B cell (primary cell): ENCODE data around the gene NAGLU. TPM values are rescaled to one million over a fixed set of nuclear protein-coding genes. Genes with fewer than 3 reads are reported as not detected.
A peak's percentile ranks its signal among the peaks of the same experiment; 100 is the strongest.

Source experiments
- ATAC-seq: fragments of 200-7000 bp; cut with Tn5 transposase; one replicate; pipeline ENCODE4 v1.10.0; 2021; ENCODE audit warnings: low read depth, mild to moderate bottlenecking, moderate number of reproducible peaks, moderate library complexity
- CTCF ChIA-PET: fragments of 350-600 bp; sonication (Branson Sonifier 250); formaldehyde crosslinking; loops from one replicate; lab custom pipeline; 2021; ENCODE audit warnings: antibody characterized with exemption, inconsistent platforms; lab: Charles Lee
- POLR2A ChIA-PET: fragments of 350-600 bp; sonication (Branson Sonifier 250); formaldehyde crosslinking; loops from one replicate; lab custom pipeline; 2021; ENCODE audit warnings: antibody characterized with exemption; lab: Charles Lee
- DNase-seq: peaks from one replicate; pipeline ENCODE4 v3.0.0; 2013
- H2AFZ ChIP-seq: 2 replicates; pipeline ENCODE4 v1.6.1; 2012; ENCODE audit warnings: mild to moderate bottlenecking, low read depth, low read length; ENCODE audit not compliant: insufficient read depth, poor library complexity, severe bottlenecking
- H3K27ac ChIP-seq, 2 donors: 1 replicate in 1 of 2; 2 replicates in 1 of 2; pipeline ENCODE4 v1.5.1; 2012 to 2013; ENCODE audit warnings: low read length in 2 of 2, mild to moderate bottlenecking in 2 of 2, moderate library complexity in 1 of 2
- H3K27me3 ChIP-seq, 4 experiments: fragments of 200-600 bp in 1 of 4; sonication (generic) in 1 of 4; replicated peaks in 1 of 4; 1 replicate in 2 of 4; 2 replicates in 2 of 4; pipeline versions ENCODE4 v1.6.1 to v1.7.0; 2013 to 2016; ENCODE audit warnings: low read length in 3 of 4, mild to moderate bottlenecking in 2 of 4, mixed read lengths in 1 of 4, moderate library complexity in 1 of 4; ENCODE audit not compliant: insufficient read depth in 4 of 4, control insufficient read depth in 3 of 4; ENCODE audit errors: control extremely low read depth in 1 of 4
- H3K36me3 ChIP-seq, 2 experiments: replicated peaks in 1 of 2; 1 replicate in 1 of 2; 2 replicates in 1 of 2; pipeline versions ENCODE4 v1.6.1 to v1.7.1; 2013; ENCODE audit warnings: low read length in 1 of 2; ENCODE audit not compliant: insufficient read depth in 2 of 2, control insufficient read depth in 1 of 2; ENCODE audit errors: control extremely low read depth in 1 of 2, extremely low read depth in 1 of 2
- H3K4me1 ChIP-seq, 2 donors: fragments of 200-600 bp in 1 of 2; sonication (generic) in 1 of 2; 1 replicate in 1 of 2; 2 replicates in 1 of 2; pipeline versions ENCODE4 v1.5.1 to v1.6.1; 2013 to 2017; ENCODE audit warnings: low read length in 2 of 2; ENCODE audit not compliant: control insufficient read depth in 2 of 2, insufficient read depth in 2 of 2
- H3K4me2 ChIP-seq: replicated peaks from 2 replicates; pipeline ENCODE3; 2012; ENCODE audit warnings: mild to moderate bottlenecking, low read depth, low read length; ENCODE audit not compliant: poor library complexity, severe bottlenecking
- H3K4me3 ChIP-seq, 5 experiments: fragments of 200-600 bp in 1 of 5; sonication (generic) in 1 of 5; 1 replicate in 3 of 5; 2 replicates in 2 of 5; pipeline versions ENCODE4 v1.5.1 to v1.7.0; 2011 to 2016; ENCODE audit warnings: low read length in 4 of 5, mild to moderate bottlenecking in 4 of 5, low read depth in 2 of 5, control low read depth in 1 of 5, moderate library complexity in 1 of 5; ENCODE audit not compliant: insufficient read depth in 1 of 5; ENCODE audit errors: control extremely low read depth in 1 of 5, extremely low read depth in 1 of 5
- H3K79me2 ChIP-seq: fragments of 200-600 bp; sonication (generic); one replicate; pipeline ENCODE4 v1.6.0; 2016; ENCODE audit warnings: low read length; ENCODE audit not compliant: control insufficient read depth, insufficient read depth
- H3K9ac ChIP-seq: fragments of 200-600 bp; sonication (generic); 2 replicates; pipeline ENCODE4 v1.6.1; 2017; ENCODE audit warnings: mild to moderate bottlenecking, low read length, moderate library complexity
- H3K9me3 ChIP-seq, 3 donors: one replicate each; pipeline versions ENCODE4 v1.6.1 to v1.7.1; 2013; ENCODE audit warnings: low read length in 2 of 3; ENCODE audit not compliant: control insufficient read depth in 2 of 3, insufficient read depth in 1 of 3; ENCODE audit errors: control extremely low read depth in 1 of 3
- H4K20me1 ChIP-seq: 2 replicates; pipeline ENCODE4 v1.6.0; 2012; ENCODE audit warnings: mild to moderate bottlenecking, low read length; ENCODE audit not compliant: insufficient read depth, control insufficient read depth, poor library complexity, severe bottlenecking
- H3K27ac Mint-ChIP-seq: one replicate; pipeline ENCODE4 v1.8.0; 2021; ENCODE audit warnings: mixed read lengths
- H3K27me3 Mint-ChIP-seq: one replicate; pipeline ENCODE4 v1.8.0; 2021; ENCODE audit warnings: mixed read lengths
- H3K4me1 Mint-ChIP-seq: one replicate; pipeline ENCODE4 v1.8.0; 2021; ENCODE audit warnings: mixed read lengths
- H3K4me3 Mint-ChIP-seq: one replicate; pipeline ENCODE4 v1.8.0; 2021; ENCODE audit warnings: mixed read lengths
- H3K9me3 Mint-ChIP-seq: one replicate; pipeline ENCODE4 v1.8.0; 2022; ENCODE audit warnings: mixed read lengths; ENCODE audit not compliant: insufficient read depth
- CTCF ChIP-seq: fragments of 200-600 bp; IDR thresholded peaks from one replicate; pipeline ENCODE4 v1.8.0; 2022; ENCODE audit warnings: antibody characterized with exemption, mild to moderate bottlenecking
- EZH2 ChIP-seq: IDR thresholded peaks from 2 replicates; pipeline ENCODE4 v1.6.1; 2012; ENCODE audit warnings: borderline replicate concordance, low read depth, mild to moderate bottlenecking, moderate library complexity, low read length; ENCODE audit not compliant: insufficient read depth, poor library complexity, severe bottlenecking
- WGBS: methylation state at CpG from one replicate; pipeline ENCODE4 v1.1.5; 2013; ENCODE audit warnings: missing lambda C conversion rate; ENCODE audit not compliant: insufficient coverage; 5-methylcytosine and 5-hydroxymethylcytosine counted together
- intact Hi-C: fragments of 100-400 bp; cut with micrococcal nuclease; formaldehyde crosslinking; loops from one replicate; pipeline ENCODE4 v1.10.0; 2022
- polyA plus RNA-seq: library from polyadenylated mRNA; depleted of rRNA; stranded (reverse); fragments of >200 nt; gene quantifications from 2 replicates; pipeline ENCODE4 v1.2.3, GENCODE V29; 2012
- total RNA-seq, 2 donors: library from RNA; stranded (reverse); fragments of 120-200 nt in 1 of 2; gene quantifications; 1 replicate in 1 of 2; 2 replicates in 1 of 2; pipeline versions ENCODE4 v1.2.3 to v1.2.4, GENCODE V29; 2013 to 2022

NAGLU gene
- total and polyA plus RNA-seq, 2 donors (not counting 1 experiment from before 2014, with no cell fraction given), result 44.8 to 52.4 TPM

DNA sequence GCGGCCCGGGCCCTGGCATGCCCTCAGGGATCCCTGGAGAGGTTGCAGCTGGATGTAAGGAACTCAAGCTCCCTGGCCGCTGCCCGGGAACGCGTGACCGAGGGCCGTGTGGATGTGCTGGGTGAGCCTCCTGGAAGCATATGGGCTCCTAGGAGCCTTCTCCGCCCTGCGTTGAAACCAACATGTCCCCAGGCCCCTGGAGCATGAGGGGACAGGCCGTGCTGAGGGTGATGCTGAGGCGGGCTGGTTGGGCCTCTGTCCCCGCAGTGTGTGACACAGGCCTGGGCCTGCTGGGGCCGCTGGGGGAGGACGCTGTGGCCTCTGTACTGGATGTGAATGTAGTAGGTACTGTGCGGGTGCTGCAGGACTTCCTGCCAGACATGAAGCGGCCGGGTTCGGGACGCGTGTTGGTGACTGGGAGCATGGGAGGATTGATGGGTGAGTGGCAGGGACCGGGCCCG, 11.0 kb downstream of the NAGLU start:
- Histone ChIP-seq H3K4me2 (no peak overlapping the region), H3K79me2 (peaks cover 3% of the 10 kb centered on the region), H3K9me3 (no peaks in the 10 kb centered on the region), H3K27me3 (no peaks in the 10 kb centered on the region), H3K9ac (no peak overlapping the region), H4K20me1 (peaks cover 10% of the 10 kb centered on the region), H3K27ac (no peak overlapping the region), H2AFZ (no peak overlapping the region), H3K4me3 (no peak overlapping the region), H3K36me3 (peaks cover 0 to 7% of the 10 kb centered on the region in 2 experiments), H3K4me1 (peaks cover 10 to 16% of the 10 kb centered on the region in 2 donors)
- DNase-seq, result no peak
- POLR2A ChIA-PET, result interaction anchor here (1.8 to 2.1 kb wide), 2 partner anchors 11 to 20 kb away, joined by 6 to 8 read pairs; partner anchors contain the start of genes MLX and NAGLU
- Mint-ChIP-seq H3K9me3 (no peaks in the 10 kb centered on the region), H3K27ac (no peak overlapping the region), H3K4me3 (peak overlapping the region; percentile 26), H3K27me3 (no peaks in the 10 kb centered on the region), H3K4me1 (peaks cover 16% of the 10 kb centered on the region)
- intact Hi-C loops, result no loop called here
- no peak for TF ChIP-seq CTCF
- no peak for TF ChIP-seq EZH2
- ATAC-seq, result no peak
- WGBS, result 96% methylated on average over 23 of the region's 23 CpGs
- CTCF ChIA-PET, result interaction anchor here (1.4 to 3.0 kb wide), 5 partner anchors 10 to 31 kb away, joined by 3 to 39 read pairs (median 9); partner anchors contain the start of genes NAGLU and PSMC3IP

DNA sequence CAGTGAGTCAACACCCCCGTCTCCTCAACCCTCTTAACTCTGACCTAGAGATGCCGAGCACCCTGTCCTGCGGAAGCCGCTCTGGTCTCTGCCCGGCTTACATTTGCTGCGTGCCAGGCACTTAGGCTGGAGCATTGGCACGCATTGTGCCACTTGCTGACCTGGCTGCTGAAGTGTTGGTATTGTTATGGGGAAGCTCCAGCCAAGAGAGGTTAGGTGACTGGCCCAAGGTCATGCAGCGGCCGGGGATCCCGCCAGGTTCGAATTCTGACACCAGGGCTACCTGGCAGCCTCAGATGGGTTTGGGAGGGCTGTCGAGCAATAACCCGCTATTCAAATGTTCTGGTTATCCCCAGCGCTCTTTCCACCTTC, 11.6 kb downstream of the NAGLU start:
- WGBS, result 87% methylated on average over 14 of the region's 14 CpGs

More for the DNA sequence above, 11.6 kb downstream of the NAGLU start:
- peak overlapping the region; percentile 66 for H2AFZ ChIP-seq
- CTCF ChIA-PET, result interaction anchor here (0.7 to 3.0 kb wide), 14 partner anchors 9 to 435 kb away, joined by 3 to 39 read pairs (median 4); partner anchors contain the start of genes DHX58, MLX, NAGLU and PSMC3IP
- peaks cover 10 to 16% of the 10 kb centered on the region in 2 donors for H3K4me1 ChIP-seq
- intact Hi-C loops, result loop anchor here (1.0 kb wide), 5 partner anchors 11 to 31 kb away; partner anchors contain the start of genes COASY, MLX and NAGLU
- TF ChIP-seq CTCF, result no peak
- TF ChIP-seq EZH2, result no peak
- Mint-ChIP-seq H3K9me3 (no peaks in the 10 kb centered on the region), H3K4me1 (peaks cover 16% of the 10 kb centered on the region), H3K4me3 (peak overlapping the region; percentile 74), H3K27me3 (no peaks in the 10 kb centered on the region), H3K27ac (peak overlapping the region; percentile 10)
- peaks cover 10% of the 10 kb centered on the region for H4K20me1 ChIP-seq
- H3K4me2 ChIP-seq, result peak overlapping the region; percentile 80
- POLR2A ChIA-PET, result interaction anchor here (1.0 to 2.1 kb wide), 7 partner anchors 12 to 276 kb away, joined by 3 to 12 read pairs (median 6); partner anchors contain the start of genes BECN1, MLX, NAGLU and PSMC3IP
- DNase-seq (no peak), ATAC-seq (no peak)
- peak overlapping the region in 1 of 5 experiments; percentile 48 for H3K4me3 ChIP-seq
- peak overlapping the region; percentile 62 for H3K9ac ChIP-seq
- no peaks in the 10 kb centered on the region for H3K9me3 ChIP-seq
- H3K36me3 ChIP-seq, result peaks cover 0 to 4% of the 10 kb centered on the region in 2 experiments
- no peaks in the 10 kb centered on the region for H3K27me3 ChIP-seq
- peaks cover 3% of the 10 kb centered on the region for H3K79me2 ChIP-seq
- no peak overlapping the region for H3K27ac ChIP-seq
